ENCODE measurements around the gene AMY2A. TPM values are rescaled to one million over a fixed set of nuclear protein-coding genes. Genes with fewer than 3 reads are reported as not detected.
"Not testable (repeated sequence)": the region's sequence is repeated elsewhere in the genome, so short reads cannot be mapped to it uniquely, and the experiment has no call there.

Gene AMY2A
- not detected in 2 replicates for total RNA-seq
- not detected in 2 replicates for polyA plus RNA-seq
- polyA plus RNA-seq (2012), result not detected in 2 replicates
- not detected in 2 replicates for polyA minus RNA-seq (ENCODE audit: low replicate concordance)

DNA sequence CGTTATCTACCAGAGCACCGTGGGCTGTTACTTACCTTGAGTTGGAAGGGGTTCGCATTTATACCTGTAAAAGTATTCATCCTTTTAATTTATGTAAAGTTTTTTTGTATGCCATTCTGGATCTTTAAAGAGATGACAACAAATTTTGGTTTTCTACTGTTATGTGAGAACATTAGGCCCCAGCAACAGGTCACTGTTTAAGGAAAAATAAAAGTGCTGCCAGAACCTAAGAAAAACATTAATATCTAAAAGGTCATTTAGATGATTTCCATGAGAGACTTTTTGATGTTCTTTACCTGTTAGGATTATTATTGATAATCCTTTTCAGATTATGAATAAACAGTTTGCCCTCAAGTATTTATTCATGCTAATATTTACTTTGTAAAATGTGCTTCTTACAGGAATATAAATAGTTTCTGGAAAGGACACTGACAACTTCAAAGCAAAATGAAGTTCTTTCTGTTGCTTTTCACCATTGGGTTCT lies at the start of gene AMY2A:
TSS of gene AMY2A (plus strand) at position 434 of the 484 bp plus-strand sequence. CDS start at position 448, 14 bp downstream.
- not testable (repeated sequence) for H3K9ac ChIP-seq (ENCODE audit: insufficient read depth, low read length); H3K4me1 ChIP-seq (ENCODE audit: control insufficient read depth, extremely low read depth, insufficient read depth, low read length); H3K27me3 ChIP-seq (ENCODE audit: control insufficient read depth, insufficient read depth, low read length); DNase-seq (ENCODE audit: low read depth in 2 of 2); H3K4me3 ChIP-seq (replicated peaks in 1 of 4; ENCODE audit: control extremely low read depth in 1 of 4, insufficient read depth in 1 of 4, low read depth in 3 of 4, low read length in 4 of 4); H3K9me3 ChIP-seq (ENCODE audit: control insufficient read depth, insufficient read depth, low read depth, low read length); H3K4me2 ChIP-seq (ENCODE audit: extremely low read depth, insufficient read depth, low read length); H2AFZ ChIP-seq (ENCODE audit: low read length); H4K20me1 ChIP-seq (ENCODE audit: control insufficient read depth, extremely low read depth, insufficient read depth, low read length); H3K79me2 ChIP-seq (ENCODE audit: control insufficient read depth, insufficient read depth, low read length); H3K36me3 ChIP-seq (ENCODE audit: control insufficient read depth, insufficient read depth, low read length); H3K27ac ChIP-seq (ENCODE audit: insufficient read depth, low read length)

GRCh38 chr1:103569493-103569892 lies 47.7 kb upstream of the AMY2A start:
- no peak overlapping the region for H3K4me2 ChIP-seq (ENCODE audit: extremely low read depth, insufficient read depth, low read length)
- H3K9ac ChIP-seq (ENCODE audit: insufficient read depth, low read length), result no peak overlapping the region
- no peaks in the 10 kb centered on the region for H3K27me3 ChIP-seq (ENCODE audit: control insufficient read depth, insufficient read depth, low read length)
- H3K27ac ChIP-seq (ENCODE audit: insufficient read depth, low read length), result no peak overlapping the region
- DNase-seq (ENCODE audit: low read depth in 2 of 2), result no peak
- H3K4me1 ChIP-seq (ENCODE audit: control insufficient read depth, extremely low read depth, insufficient read depth, low read length), result no peaks in the 10 kb centered on the region
- no peaks in the 10 kb centered on the region for H3K9me3 ChIP-seq (ENCODE audit: control insufficient read depth, insufficient read depth, low read depth, low read length)
- TF ChIP-seq, protein P1, sequence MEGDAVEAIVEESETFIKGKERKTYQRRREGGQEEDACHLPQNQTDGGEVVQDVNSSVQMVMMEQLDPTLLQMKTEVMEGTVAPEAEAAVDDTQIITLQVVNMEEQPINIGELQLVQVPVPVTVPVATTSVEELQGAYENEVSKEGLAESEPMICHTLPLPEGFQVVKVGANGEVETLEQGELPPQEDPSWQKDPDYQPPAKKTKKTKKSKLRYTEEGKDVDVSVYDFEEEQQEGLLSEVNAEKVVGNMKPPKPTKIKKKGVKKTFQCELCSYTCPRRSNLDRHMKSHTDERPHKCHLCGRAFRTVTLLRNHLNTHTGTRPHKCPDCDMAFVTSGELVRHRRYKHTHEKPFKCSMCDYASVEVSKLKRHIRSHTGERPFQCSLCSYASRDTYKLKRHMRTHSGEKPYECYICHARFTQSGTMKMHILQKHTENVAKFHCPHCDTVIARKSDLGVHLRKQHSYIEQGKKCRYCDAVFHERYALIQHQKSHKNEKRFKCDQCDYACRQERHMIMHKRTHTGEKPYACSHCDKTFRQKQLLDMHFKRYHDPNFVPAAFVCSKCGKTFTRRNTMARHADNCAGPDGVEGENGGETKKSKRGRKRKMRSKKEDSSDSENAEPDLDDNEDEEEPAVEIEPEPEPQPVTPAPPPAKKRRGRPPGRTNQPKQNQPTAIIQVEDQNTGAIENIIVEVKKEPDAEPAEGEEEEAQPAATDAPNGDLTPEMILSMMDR (conservative IDR thresholded peaks at IDR 0.05 in 1 of 2, IDR thresholded peaks at IDR 0.05 in 1 of 2; ENCODE audit: low read depth in 1 of 2, low read length in 2 of 2), result no peak
- H3K36me3 ChIP-seq (ENCODE audit: control insufficient read depth, insufficient read depth, low read length), result no peaks in the 10 kb centered on the region
- H3K4me3 ChIP-seq (replicated peaks in 1 of 4; ENCODE audit: control extremely low read depth in 1 of 4, insufficient read depth in 1 of 4, low read depth in 3 of 4, low read length in 4 of 4), result no peak overlapping the region
- no peak overlapping the region for H2AFZ ChIP-seq (ENCODE audit: low read length)
- H4K20me1 ChIP-seq (ENCODE audit: control insufficient read depth, extremely low read depth, insufficient read depth, low read length), result no peaks in the 10 kb centered on the region
- H3K79me2 ChIP-seq (ENCODE audit: control insufficient read depth, insufficient read depth, low read length), result no peaks in the 10 kb centered on the region

- not testable (repeated sequence) for H3K4me3 ChIP-seq (replicated peaks in 1 of 4; ENCODE audit: control extremely low read depth in 1 of 4, insufficient read depth in 1 of 4, low read depth in 3 of 4, low read length in 4 of 4); H3K27me3 ChIP-seq (ENCODE audit: control insufficient read depth, insufficient read depth, low read length); H2AFZ ChIP-seq (ENCODE audit: low read length); H4K20me1 ChIP-seq (ENCODE audit: control insufficient read depth, extremely low read depth, insufficient read depth, low read length); H3K9ac ChIP-seq (ENCODE audit: insufficient read depth, low read length); H3K36me3 ChIP-seq (ENCODE audit: control insufficient read depth, insufficient read depth, low read length); H3K4me2 ChIP-seq (ENCODE audit: extremely low read depth, insufficient read depth, low read length); H3K27ac ChIP-seq (ENCODE audit: insufficient read depth, low read length); H3K9me3 ChIP-seq (ENCODE audit: control insufficient read depth, insufficient read depth, low read depth, low read length); H3K79me2 ChIP-seq (ENCODE audit: control insufficient read depth, insufficient read depth, low read length); DNase-seq (ENCODE audit: low read depth in 2 of 2); H3K4me1 ChIP-seq (ENCODE audit: control insufficient read depth, extremely low read depth, insufficient read depth, low read length)
These were observed 45.9 kb upstream of the AMY2A start, which contains the start of gene AMY2B for GRCh38 chr1:103571289-103571688. Gene AMY2B (plus strand): TSS chr1:103571589. CDS start chr1:103571603, 14 bp downstream.

- Histone ChIP-seq H3K4me2 (ENCODE audit: extremely low read depth, insufficient read depth, low read length) (no peak overlapping the region), H3K27ac (ENCODE audit: insufficient read depth, low read length) (no peak overlapping the region), H2AFZ (ENCODE audit: low read length) (no peak overlapping the region), H3K9ac (ENCODE audit: insufficient read depth, low read length) (no peak overlapping the region), H3K4me3 (replicated peaks in 1 of 4; ENCODE audit: control extremely low read depth in 1 of 4, insufficient read depth in 1 of 4, low read depth in 3 of 4, low read length in 4 of 4) (no peak overlapping the region), H3K4me1 (ENCODE audit: control insufficient read depth, extremely low read depth, insufficient read depth, low read length) (no peaks in the 10 kb centered on the region), H3K36me3 (ENCODE audit: control insufficient read depth, insufficient read depth, low read length) (no peaks in the 10 kb centered on the region), H3K27me3 (ENCODE audit: control insufficient read depth, insufficient read depth, low read length) (no peaks in the 10 kb centered on the region), H3K9me3 (ENCODE audit: control insufficient read depth, insufficient read depth, low read depth, low read length) (no peaks in the 10 kb centered on the region), H3K79me2 (ENCODE audit: control insufficient read depth, insufficient read depth, low read length) (no peaks in the 10 kb centered on the region), H4K20me1 (ENCODE audit: control insufficient read depth, extremely low read depth, insufficient read depth, low read length) (no peaks in the 10 kb centered on the region)
- DNase-seq (ENCODE audit: low read depth in 2 of 2), result peak in 1 of 2 donors; percentile 9
- no peak for TF ChIP-seq EZH2 (IDR thresholded peaks at IDR 0.05; ENCODE audit: low read length, missing control alignments)
- TF ChIP-seq, protein P1 (conservative IDR thresholded peaks at IDR 0.05 in 1 of 2, IDR thresholded peaks at IDR 0.05 in 1 of 2; ENCODE audit: low read depth in 1 of 2, low read length in 2 of 2), result no peak
These were observed 41.2 kb upstream of the AMY2A start for GRCh38 chr1:103576065-103576464.

GRCh38 chr1:103576784-103577183 lies 40.4 kb upstream of the AMY2A start:
- not testable (repeated sequence) for H3K4me2 ChIP-seq (ENCODE audit: extremely low read depth, insufficient read depth, low read length); H2AFZ ChIP-seq (ENCODE audit: low read length); H3K9me3 ChIP-seq (ENCODE audit: control insufficient read depth, insufficient read depth, low read depth, low read length); H3K4me1 ChIP-seq (ENCODE audit: control insufficient read depth, extremely low read depth, insufficient read depth, low read length); DNase-seq (ENCODE audit: low read depth in 2 of 2); H4K20me1 ChIP-seq (ENCODE audit: control insufficient read depth, extremely low read depth, insufficient read depth, low read length); H3K27ac ChIP-seq (ENCODE audit: insufficient read depth, low read length); H3K36me3 ChIP-seq (ENCODE audit: control insufficient read depth, insufficient read depth, low read length); H3K4me3 ChIP-seq (replicated peaks in 1 of 4; ENCODE audit: control extremely low read depth in 1 of 4, insufficient read depth in 1 of 4, low read depth in 3 of 4, low read length in 4 of 4); H3K27me3 ChIP-seq (ENCODE audit: control insufficient read depth, insufficient read depth, low read length); H3K79me2 ChIP-seq (ENCODE audit: control insufficient read depth, insufficient read depth, low read length); H3K9ac ChIP-seq (ENCODE audit: insufficient read depth, low read length)

All from fibroblast of lung (primary cell).